HPDE6-E6E7 (cell line): Measurements from ENCODE around the gene SPTB.

Source experiments
- DNase-seq: peaks from one replicate; pipeline ENCODE4 v3.0.0; 2011; ENCODE audit warnings: missing footprints; ENCODE audit errors: extremely low spot score

SPTB gene

DNA sequence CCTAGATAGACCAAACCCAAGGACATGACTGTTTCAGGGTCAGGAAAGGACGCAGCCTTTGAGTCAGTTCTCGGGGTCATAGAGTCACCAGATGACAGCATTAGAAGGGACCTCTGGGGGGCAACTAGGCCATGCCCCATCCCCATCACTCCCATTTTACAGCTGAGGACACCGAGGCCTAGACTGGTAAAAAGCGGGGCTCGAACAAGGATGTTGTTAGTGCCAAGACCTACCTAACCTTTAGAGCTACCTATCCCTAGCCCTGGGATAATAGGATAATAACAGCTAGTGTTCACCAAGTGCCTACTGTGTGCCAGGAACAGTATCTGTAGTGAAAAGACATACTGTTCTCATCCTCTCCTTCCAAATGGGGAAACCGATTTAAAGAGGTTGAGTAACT lies 126.8 kb downstream of the SPTB start:
- no peak for DNase-seq

DNA sequence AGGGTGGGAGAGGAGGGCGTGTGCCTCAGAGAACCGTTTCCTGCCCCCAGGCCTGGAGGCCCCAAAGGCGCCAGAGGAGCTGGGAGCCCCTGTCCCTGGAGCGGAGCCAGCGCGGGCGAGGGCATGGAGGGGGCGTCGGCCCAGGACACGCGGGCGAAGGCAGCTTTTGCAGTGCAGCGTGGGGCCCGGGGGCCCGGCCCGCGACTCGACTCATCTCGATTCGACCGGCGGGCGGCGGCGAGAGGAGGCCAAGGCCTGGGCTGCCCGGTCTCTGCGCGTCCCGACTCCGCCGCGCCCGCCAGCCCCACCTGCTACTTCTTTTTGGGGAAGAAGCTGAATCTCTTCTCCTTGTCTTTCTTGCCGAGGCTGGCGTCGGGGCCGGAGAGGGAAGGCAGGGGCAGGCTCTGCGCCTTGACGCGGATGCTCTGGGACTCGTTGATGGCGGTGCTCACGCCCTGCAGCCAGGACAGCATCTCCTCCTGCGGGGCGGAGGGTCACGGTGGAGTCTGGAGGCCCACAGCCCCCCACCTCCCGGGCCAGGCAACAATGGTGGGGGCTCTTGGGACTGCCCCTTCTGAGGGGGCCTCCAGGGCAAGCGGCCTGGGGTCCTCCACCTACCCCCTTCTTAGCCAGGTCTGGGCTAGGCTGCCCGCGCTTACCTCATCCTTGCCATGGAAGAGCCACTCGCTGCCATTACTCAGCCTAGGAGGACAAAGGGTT lies 130.6 kb downstream of the SPTB start:
- DNase-seq: no peak

DNA sequence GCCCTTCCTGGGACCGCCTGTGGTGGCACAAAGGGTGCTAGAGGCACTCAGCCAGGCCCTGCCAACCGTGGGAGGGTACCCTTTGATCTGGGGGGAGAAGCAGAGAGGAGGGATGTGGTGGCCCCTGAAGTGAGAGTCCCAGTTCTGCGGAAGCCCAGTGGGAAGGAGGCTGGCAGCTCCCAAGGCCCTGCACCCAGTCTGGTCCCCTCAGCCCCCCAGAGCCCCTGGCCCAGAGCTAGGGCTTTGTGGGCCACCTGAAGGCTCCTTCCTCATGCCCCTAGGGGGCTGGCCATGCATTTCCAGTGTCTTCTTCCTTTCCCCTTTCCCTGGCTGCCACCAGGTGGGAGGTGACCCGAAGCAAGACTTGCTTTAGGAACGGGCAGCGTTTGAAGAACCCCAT lies 131.2 kb downstream of the SPTB start:
- no peak for DNase-seq

DNA sequence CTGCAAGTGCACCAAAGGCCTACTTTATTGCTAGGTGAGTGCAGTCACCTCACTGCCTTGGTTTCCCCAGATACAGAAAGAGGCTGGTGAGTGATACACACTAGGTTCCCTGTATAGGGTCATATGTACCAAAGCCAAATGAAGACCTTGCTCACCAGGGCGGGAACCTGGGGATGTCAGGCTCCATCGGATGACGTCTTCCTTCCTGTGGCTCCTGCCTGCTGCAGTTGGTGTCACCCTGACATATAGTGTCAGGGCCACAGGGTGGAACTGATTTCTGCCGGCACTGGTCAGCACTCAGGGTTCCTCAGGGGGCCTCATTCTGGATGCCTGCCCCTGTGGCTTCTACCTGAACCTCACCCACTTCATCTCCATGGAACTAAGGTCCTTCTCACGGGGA lies 132.4 kb downstream of the SPTB start:
- no peak for DNase-seq

DNA sequence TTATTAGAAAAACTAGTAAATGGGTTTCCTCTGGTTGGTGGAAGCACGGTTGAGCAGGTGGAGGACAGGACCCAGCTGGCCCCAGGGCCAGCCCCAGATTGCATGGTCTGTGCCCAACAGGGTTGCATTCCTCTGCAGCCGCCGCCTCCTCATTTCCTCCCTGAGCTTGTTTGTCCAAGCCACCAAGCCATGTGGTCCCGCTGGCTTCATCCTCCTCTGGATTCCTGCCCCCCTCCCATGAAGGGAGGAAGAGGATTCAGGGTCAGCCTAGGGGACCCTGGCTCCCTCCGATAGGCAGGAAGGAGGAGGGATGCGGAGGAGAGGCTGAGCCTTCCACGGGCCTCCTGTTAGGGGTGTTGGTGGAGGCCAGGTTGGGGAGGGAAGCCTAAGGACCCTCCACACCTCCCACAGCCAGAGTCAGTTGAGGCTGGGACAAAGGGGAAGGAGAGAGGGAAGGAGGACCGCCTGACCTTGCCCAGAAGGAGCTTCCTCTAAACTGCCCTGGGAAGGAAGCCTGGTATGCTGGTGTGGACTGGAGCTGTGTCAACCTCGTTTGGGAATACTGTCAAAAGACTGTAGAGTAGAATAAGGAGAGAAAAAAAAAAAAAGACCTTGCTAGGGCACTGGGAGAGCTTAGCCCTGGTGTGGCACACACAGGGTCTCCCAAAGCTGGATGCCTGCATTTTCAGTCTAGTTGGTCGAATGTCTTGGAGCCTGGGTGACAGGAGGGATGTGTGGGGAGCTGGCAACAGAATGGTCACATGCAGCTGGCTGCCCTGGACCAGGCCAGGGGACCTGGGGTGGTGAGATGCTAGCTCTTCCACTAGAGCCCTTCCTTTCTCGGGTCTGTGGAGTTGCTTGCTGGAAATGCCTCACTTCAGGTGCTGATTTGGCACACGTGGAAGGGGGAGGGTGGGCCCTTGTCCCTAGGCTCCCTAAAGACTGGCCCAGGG lies 133.1 kb downstream of the SPTB start:
- no peak for DNase-seq

DNA sequence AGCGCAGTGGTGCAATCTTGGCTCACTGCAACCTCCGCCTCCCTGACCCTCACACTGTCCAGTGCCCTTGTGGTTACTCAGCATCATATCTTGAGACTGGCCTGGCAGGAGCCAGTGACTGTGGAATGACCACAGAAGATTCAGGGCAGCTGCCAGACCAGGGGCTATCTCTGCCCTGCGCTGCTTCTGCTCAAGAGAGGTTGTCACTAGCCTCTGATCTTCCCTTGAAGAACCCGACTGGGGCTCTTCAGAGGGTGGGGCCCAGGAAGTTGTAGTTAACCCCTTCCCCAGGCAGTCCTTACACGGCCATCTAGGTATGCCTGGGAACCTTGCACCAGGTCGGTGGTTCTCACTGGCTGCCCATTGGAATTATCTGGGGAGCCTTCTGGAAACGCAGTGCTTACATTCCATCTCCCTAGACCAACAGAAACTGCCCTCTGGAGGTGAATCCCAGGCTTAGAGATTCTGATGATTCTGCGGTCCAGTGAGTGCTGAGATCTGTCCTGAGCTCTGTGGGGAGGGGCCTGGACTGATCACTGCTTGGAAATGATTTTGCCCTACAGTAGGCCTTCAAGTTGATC lies 134.1 kb downstream of the SPTB start:
- DNase-seq: no peak

DNA sequence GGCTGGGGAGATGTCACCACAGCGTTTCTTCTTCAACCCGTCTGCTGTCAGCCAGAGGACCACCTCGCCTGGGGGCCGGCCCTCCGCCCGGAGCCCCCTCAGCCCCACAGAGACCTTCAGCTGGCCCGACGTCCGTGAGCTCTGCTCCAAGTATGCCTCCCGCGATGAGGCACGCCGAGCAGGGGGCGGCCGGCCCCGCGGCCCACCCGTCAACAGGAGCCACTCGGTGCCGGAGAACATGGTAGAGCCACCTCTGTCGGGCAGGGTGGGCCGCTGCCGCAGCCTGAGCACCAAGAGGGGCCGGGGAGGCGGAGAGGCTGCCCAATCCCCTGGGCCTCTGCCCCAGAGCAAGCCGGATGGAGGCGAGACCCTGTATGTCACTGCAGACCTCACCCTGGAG lies 136.6 kb downstream of the SPTB start:
- DNase-seq: no peak

DNA sequence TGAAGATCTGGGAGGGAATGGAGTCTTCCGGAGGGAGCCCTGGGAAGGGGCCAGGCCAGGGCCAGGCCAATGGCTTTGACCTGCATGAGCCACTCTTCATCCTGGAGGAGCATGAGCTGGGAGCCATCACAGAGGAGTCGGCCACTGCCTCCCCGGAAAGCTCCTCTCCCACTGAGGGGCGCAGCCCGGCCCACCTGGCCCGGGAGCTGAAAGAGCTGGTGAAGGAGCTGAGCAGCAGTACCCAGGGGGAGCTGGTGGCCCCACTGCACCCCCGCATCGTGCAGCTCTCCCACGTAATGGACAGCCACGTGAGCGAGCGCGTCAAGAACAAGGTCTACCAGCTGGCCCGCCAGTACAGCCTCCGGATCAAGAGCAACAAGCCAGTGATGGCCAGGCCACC lies 137.7 kb downstream of the SPTB start:
- no peak for DNase-seq

DNA sequence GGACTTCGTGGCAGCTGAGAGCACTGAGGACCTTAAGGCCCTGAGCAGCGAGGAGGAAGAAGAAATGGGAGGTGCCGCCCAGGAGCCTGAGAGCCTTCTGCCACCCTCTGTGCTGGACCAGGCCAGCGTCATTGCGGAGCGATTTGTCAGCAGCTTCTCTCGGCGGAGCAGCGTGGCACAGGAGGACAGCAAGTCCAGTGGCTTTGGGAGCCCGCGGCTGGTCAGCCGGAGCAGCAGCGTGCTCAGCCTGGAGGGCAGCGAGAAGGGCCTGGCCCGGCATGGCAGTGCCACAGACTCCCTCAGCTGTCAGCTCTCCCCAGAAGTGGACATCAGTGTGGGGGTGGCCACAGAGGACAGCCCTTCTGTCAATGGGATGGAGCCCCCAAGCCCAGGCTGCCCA lies 138.5 kb downstream of the SPTB start:
- DNase-seq: no peak

DNA sequence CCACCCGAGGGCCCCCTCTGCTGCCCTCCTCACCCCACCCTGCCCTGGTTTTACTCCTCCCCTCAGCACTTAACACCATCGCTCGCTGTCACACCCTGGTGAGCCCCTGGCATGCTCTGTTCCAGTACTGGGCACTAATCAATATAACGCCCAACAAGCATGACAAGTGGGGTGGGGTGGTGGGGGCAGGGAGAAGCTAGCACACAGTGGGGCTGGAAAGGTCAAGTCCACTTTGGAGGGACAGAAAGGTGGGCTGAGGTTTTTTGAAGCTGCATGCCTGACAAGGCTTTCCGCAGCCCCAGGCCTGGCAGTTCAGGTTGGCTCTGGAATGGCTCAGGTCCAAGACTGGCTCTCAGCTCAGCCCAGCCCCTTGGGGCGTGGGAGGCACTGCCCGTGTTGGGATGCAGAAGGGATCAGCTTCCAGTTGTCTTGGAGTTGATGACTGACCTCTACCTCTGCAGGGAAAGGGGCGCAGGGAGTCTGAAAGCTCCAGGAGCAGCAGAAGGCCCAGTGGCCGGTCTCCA lies 141.4 kb downstream of the SPTB start:
- no peak for DNase-seq

DNA sequence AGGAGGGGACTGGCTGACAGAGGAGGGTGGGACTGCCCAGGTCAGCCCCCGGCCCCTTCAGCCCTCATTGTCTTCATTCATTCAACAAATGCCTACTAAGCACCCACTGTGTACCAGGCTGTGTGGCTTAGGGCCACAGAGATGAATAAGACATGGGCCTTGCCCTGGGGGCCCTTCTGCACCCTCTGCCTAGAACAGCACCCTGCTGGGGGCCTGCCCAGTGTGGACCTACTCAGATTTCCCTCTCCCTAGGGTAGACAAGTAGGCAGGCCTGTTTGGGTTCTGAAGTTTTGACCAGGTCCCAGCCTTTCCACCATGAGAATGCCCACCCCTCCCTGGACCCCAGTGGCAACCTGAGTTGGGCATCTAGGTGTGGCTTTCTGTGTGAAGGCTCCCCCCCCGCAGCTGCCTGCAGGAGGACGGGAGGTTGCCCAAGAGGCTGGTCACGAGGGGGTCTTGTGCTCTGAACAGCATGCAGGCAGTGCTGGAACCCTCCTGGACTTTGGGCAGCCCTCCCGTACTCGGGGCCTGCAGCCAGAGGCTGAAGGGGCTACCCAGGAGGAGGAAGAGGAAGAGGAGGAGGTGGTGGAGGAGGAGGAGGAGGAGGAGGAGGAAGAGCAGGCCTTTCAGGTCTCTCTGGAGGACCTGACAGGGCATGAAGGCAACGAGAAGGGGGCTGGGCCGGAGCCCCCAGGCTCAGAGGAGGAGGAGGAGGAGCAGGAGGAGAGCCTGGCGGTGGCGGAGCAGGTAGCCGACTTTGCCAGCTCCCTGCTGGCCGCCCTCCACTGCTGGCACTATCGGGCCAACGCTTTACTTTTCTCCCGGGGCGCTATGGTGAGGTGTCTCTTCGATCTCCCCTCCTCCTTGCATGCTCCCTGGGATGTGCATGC lies 142.1 kb downstream of the SPTB start:
- no peak for DNase-seq

DNA sequence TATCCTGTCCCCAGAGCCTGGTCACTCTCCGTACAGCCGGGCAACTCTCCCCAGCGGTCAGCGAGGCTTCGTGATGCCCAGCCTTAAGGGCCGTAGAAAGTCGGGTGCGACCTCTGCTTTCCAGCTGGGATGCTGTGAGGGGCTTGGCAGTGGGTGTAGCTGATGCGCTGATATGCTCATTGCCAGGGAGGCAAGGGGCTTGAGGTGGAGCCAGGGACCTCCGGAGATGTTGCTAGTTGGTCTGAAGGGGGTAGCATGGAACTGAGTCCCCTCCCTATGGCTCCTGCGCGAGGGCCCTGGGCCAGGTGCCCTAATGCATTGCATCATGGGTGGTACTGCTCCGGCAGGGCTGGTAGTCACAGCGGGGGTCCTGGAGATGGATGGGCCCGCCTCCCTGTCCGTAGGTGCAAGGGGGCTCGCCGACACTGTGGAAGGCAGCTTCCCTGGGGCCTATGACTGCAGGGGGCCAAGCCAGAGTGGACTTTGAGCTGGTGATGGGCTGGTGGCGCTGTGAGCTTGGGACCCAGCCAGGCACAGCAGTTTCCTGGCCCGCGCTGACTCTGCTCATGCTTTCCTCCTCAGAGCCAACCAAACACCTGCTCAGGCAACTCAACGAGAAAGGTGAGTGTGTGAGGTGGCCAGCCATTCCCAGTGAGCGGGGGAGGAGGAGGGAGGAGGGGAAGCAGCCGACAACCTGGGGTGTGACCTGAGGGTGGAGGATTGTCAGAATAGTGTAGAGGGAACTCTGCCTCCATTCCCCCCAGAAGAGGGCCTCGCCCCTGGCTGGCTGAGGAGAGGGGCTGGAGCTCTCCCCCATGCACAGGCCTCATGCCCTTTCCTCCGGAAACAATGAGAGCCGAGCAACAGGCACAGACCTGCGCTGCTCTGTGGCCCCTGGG lies 143.2 kb downstream of the SPTB start:
- no peak for DNase-seq

DNA sequence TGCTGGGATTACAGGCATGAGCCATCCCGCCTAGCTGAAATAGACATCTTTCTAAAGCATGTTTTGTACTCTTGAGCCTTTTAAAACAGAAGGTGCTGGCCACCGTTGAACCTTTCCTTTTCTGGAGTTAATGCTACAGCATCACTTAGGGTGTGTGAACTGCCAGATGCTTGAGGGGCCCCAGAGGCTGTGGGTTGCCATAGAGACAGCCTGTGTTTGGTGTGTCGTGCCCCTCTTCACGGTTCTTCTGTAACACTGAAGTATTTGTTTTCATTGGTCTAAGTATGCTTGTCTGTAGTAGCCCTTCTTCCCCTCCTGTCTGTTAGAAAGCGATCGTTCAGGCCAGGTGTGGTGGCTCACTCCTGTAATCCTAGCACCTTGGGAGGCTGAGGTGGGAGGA lies 144.7 kb downstream of the SPTB start:
- DNase-seq: no peak

DNA sequence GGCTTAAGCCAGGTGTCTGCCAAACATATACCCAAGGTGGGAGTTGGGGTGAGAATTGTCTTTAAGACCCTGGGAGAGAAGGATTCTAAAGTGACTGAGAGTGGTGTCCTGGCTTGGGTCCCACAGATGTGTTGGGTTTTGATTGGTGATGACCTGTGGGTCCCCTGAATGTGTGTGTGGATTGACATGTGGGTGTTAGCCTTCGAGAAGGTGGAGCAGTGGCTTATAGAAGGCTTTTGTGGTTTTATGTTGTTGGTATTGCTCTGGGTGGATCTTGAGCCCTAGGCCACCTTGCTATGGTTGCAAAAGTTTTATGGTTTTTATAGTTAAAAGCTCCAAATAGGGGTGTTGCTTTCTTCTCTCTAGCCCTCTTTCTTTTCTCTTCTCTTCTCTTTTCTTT lies 145.8 kb downstream of the SPTB start:
- no peak for DNase-seq

DNA sequence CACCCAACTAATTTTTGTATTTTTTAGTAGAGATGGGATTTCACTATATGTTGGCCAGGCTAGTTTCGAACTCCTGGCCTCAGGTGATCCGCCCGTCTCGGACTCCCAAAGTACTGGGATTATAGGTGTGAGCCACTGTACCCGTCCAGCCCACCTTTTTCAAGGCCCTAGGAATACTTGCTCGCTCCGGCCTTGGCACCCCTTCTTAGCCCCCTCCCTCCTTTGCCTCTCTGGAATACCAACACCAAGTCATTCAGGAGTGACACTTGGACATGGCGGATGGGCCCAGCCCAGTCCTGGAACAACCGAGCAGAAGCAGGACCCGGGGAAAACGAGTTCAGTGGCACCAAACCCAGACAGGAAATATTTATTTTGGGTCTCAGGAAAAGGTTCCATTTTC lies 146.4 kb downstream of the SPTB start:
- DNase-seq: no peak

DNA sequence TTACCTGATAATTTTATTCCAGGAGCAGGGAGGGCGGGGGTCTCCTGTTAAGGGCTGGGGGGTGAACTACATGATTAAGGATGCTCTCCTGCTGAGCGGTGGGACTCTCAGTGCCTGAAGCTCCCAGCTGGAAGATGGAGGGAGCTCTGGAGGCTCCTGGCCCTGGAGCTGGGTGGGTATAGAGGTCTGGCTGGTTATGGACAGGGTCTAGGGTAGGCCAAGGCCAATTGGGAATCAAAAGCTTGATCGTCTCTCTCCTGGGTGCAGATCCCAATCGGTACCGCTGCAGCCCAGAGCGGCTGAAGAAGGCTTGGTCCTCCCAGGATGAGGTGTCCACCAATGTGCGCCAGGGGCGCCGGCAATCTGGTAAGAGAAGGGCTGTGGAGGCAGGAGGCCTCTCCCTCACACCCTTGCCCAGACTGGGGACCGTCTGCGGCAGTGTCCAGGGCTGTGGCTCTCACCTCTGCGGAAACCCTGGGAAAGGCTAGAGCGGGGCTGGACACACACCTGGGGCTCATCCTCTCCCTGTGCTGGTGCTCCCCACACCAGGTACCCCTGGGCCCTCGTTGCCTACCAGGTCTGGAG lies 147.1 kb downstream of the SPTB start:
- no peak for DNase-seq

DNA sequence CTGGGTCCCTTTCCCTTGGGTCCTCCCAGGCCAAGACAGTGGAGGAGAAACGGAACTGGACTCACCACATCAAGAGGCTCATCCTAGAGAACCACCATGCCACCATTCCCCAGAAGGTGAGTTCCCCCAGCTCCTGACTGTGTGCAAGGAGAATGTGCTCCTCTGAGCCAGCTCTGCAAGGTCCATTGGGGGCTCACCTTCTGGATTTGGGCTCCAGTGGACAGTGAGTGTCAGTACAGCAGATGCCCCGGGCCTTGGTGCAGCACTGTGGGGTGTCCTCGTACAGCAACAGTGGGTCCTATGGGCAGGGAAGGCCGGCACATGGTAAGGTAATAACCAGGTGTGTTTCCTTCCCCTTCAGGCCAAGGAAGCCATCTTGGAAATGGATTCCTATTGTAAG lies 147.6 kb downstream of the SPTB start:
- no peak for DNase-seq

DNA sequence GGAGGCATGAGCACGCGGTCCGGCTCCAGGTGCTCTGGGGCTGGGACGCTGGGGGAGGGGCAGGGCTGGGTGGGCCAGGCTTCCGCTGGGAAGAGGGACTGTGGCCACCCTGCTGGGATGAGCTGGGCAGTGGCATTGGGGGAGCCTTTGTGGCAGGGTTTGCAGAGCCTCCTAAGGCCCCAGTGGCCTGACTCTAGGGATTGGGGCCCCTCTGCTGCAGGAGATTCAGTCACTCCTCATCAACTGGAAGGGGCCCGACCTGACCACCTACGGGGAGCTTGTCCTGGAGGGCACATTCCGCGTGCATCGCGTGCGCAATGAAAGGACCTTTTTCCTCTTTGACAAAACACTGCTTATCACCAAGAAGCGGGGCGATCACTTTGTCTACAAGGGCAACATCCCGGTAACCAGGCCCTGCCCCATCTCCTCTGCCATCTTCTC lies 148.5 kb downstream of the SPTB start:
- DNase-seq: no peak

DNA sequence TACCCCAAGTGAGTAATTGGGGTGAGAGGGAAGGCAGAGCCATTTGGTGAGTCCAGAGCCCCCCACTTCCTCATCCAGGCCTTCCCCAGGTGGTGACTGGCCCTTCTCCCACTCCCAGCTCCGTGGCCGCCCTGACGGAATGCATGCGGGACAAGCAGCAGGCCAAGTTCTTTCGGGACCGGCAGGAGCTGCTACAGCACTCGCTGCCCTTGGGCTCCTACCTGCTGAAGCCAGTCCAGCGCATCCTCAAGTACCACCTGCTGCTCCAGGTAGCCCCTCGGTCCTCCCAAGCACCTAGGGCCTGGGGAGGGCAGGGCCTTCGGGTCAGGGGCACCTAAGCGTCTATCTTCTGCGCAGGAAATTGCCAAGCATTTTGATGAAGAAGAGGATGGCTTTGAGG lies 149.0 kb downstream of the SPTB start:
- DNase-seq: no peak

DNA sequence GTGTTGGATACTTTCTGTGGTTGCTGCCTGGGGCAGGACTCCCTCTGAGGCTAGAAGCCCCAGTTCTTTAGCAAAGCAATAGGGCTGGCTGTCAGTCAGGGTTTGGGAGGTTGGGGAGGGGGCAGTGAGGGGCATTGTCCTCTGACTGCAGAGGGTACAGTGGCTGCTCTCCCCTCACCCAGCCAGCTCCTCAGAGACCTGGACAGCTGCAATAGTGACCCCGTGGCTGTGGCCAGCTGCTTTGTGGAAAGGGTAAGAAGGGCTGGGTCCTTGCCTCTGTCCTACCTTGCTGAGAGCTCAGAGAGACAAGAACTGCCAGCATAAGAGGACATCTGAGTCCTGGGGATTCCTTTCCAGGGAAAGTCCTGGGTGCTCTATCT lies 149.7 kb downstream of the SPTB start:
- DNase-seq: no peak
